SK-N-SH (cell line): ENCODE measurements around the gene EPHB2. TPM values are rescaled to one million over a fixed set of nuclear protein-coding genes. Genes with fewer than 3 reads are reported as not detected.

Experiments
- CTCF ChIA-PET: fragments of 300-600, 350-600 bp; formaldehyde crosslinking; extraction: SDS; loops from one replicate; lab custom pipeline; 2021; lab: Yijun Ruan, JAX
- POLR2A ChIA-PET: fragments of 350-600 bp; sonication (Branson Sonifier 250); formaldehyde crosslinking; extraction: SDS; loops from one replicate; lab custom pipeline; 2020; ENCODE audit warnings: antibody characterized with exemption, inconsistent platforms; lab: Yijun Ruan, JAX
- DNase-seq: peaks from one replicate; pipeline ENCODE4 v3.0.0; 2012
- H2AFZ ChIP-seq: fragments of 200-600 bp; sonication (generic); 2 replicates; pipeline ENCODE4 v1.8.1; 2016; ENCODE audit warnings: antibody characterized with exemption, mild to moderate bottlenecking, low read depth
- H3F3A ChIP-seq: fragments of 200-600 bp; sonication (generic); replicated peaks from 2 replicates; pipeline ENCODE3; 2016; ENCODE audit warnings: antibody characterized with exemption, mild to moderate bottlenecking; ENCODE audit not compliant: insufficient read depth
- H3K27ac ChIP-seq, 2 experiments: fragments of 200-500 bp in 1 of 2; fragments of 200-600 bp in 1 of 2; sonication (Bioruptor generic) in 1 of 2; sonication (generic), shearing (Covaris generic) in 1 of 2; 2 replicates each; pipeline versions ENCODE4 v1.5.1 to v1.6.1; 2014 to 2016; ENCODE audit warnings: low read depth in 2 of 2, inconsistent platforms in 1 of 2, low read length in 1 of 2, mild to moderate bottlenecking in 1 of 2, mixed read lengths in 1 of 2
- H3K27me3 ChIP-seq: fragments of 200-600 bp; sonication (generic), shearing (Covaris generic); 2 replicates; pipeline ENCODE4 v1.6.1; 2016; ENCODE audit warnings: mixed run types; ENCODE audit not compliant: insufficient read depth
- H3K36me3 ChIP-seq, 2 experiments: fragments of 200-500 bp in 1 of 2; fragments of 200-600 bp in 1 of 2; sonication (Bioruptor generic) in 1 of 2; sonication (generic) in 1 of 2; replicated peaks in 1 of 2; 2 replicates each; pipeline versions ENCODE3 to v1.5.1; 2014 to 2016; ENCODE audit warnings: low read length in 1 of 2, mild to moderate bottlenecking in 1 of 2; ENCODE audit not compliant: insufficient read depth in 2 of 2, control insufficient read depth in 1 of 2
- H3K4me1 ChIP-seq, 2 experiments: fragments of 200-500 bp in 1 of 2; fragments of 200-600 bp in 1 of 2; sonication (Bioruptor generic) in 1 of 2; sonication (generic), shearing (Covaris generic) in 1 of 2; 2 replicates each; pipeline versions ENCODE4 v1.5.1 to v1.6.1; 2014 to 2016; ENCODE audit warnings: low read depth in 1 of 2, low read length in 1 of 2, mixed run types in 1 of 2; ENCODE audit not compliant: insufficient read depth in 2 of 2, control insufficient read depth in 1 of 2
- H3K4me2 ChIP-seq: fragments of 200-600 bp; sonication (generic), shearing (Covaris generic); 2 replicates; pipeline ENCODE4 v1.6.1; 2017; ENCODE audit warnings: mixed run types
- H3K4me3 ChIP-seq, 2 experiments: fragments of 200-500 bp in 1 of 2; fragments of 200-600 bp in 1 of 2; sonication (Bioruptor generic) in 1 of 2; sonication (generic), shearing (Covaris generic) in 1 of 2; 2 replicates each; pipeline versions ENCODE4 v1.5.1 to v1.8.1; 2014 to 2016; ENCODE audit warnings: low read depth in 2 of 2, inconsistent platforms in 1 of 2, low read length in 1 of 2, mild to moderate bottlenecking in 1 of 2, mixed read lengths in 1 of 2, moderate library complexity in 1 of 2
- H3K79me2 ChIP-seq: fragments of 200-600 bp; sonication (generic); 2 replicates; pipeline ENCODE4 v1.8.1; 2017; ENCODE audit warnings: mild to moderate bottlenecking; ENCODE audit not compliant: insufficient read depth
- H3K9ac ChIP-seq: fragments of 200-600 bp; sonication (generic); 2 replicates; pipeline ENCODE4 v1.6.1; 2017; ENCODE audit warnings: mixed run types
- H3K9me2 ChIP-seq: fragments of 200-600 bp; sonication (generic); 2 replicates; pipeline ENCODE4 v1.6.1; 2017; ENCODE audit warnings: mixed run types
- H3K9me3 ChIP-seq: fragments of 200-600 bp; sonication (generic); 2 replicates; pipeline ENCODE4 v1.6.1; 2017; ENCODE audit warnings: mixed run types, mild to moderate bottlenecking, moderate library complexity
- H4K20me1 ChIP-seq: fragments of 200-600 bp; sonication (generic); 2 replicates; pipeline ENCODE4 v1.6.1; 2017; ENCODE audit warnings: mild to moderate bottlenecking, mixed run types; ENCODE audit not compliant: insufficient read depth
- CHD2 ChIP-seq: fragments of 150-350 bp; IDR thresholded peaks from 2 replicates; pipeline ENCODE4 v1.6.1; 2018; ENCODE audit warnings: low read length; ENCODE audit not compliant: partially characterized antibody
- EP300 ChIP-seq, 2 experiments: IDR thresholded peaks; 2 replicates each; pipeline versions ENCODE4 v1.4.0 to v1.6.1; 2012; ENCODE audit warnings: borderline replicate concordance in 1 of 2, low read depth in 1 of 2, low read length in 1 of 2
- FOSL2 ChIP-seq: IDR thresholded peaks from 2 replicates; pipeline ENCODE4 v1.4.0; 2012; ENCODE audit warnings: low read depth, mild to moderate bottlenecking, moderate library complexity, borderline replicate concordance
- FOXJ3 ChIP-seq: sonication (generic); formaldehyde crosslinking; IDR thresholded peaks from 2 replicates; pipeline ENCODE4 v1.5.1; 2020; ENCODE audit warnings: mild to moderate bottlenecking, missing genetic modification reagents
- JUND ChIP-seq: IDR thresholded peaks from 2 replicates; pipeline ENCODE4 v1.4.0; 2012
- MAX ChIP-seq: IDR thresholded peaks from 2 replicates; pipeline ENCODE4 v1.4.0; 2012; ENCODE audit warnings: low read depth
- NFIC ChIP-seq: IDR thresholded peaks from 2 replicates; pipeline ENCODE4 v1.4.0; 2012; ENCODE audit warnings: borderline replicate concordance
- PBX3 ChIP-seq: IDR thresholded peaks from 2 replicates; pipeline ENCODE4; 2012
- POLR2AphosphoS5 ChIP-seq: IDR thresholded peaks from 2 replicates; pipeline ENCODE4 v1.6.1; 2012; ENCODE audit warnings: low read depth, low read length
- RFX5 ChIP-seq: IDR thresholded peaks from 2 replicates; pipeline ENCODE4 v1.6.1; 2012; ENCODE audit warnings: mild to moderate bottlenecking, improper control_type of control experiment, low read length
- RXRA ChIP-seq: IDR thresholded peaks from 2 replicates; pipeline ENCODE4 v1.4.0; 2012; ENCODE audit warnings: low read depth, mild to moderate bottlenecking, borderline replicate concordance
- TCF12 ChIP-seq: IDR thresholded peaks from 2 replicates; pipeline ENCODE4 v1.4.0; 2012
- TEAD4 ChIP-seq: IDR thresholded peaks from 2 replicates; pipeline ENCODE4 v1.4.0; 2012; ENCODE audit warnings: mild to moderate bottlenecking, borderline replicate concordance; ENCODE audit not compliant: insufficient read depth
- USF1 ChIP-seq: IDR thresholded peaks from 2 replicates; pipeline ENCODE4 v1.4.0; 2012; ENCODE audit warnings: low read depth, borderline replicate concordance
- YY1 ChIP-seq: IDR thresholded peaks from 2 replicates; pipeline ENCODE4 v1.4.0; 2012; ENCODE audit warnings: low read depth, mild to moderate bottlenecking
- ZBTB33 ChIP-seq: IDR thresholded peaks from 2 replicates; pipeline ENCODE4 v1.4.0; 2012; ENCODE audit warnings: low read depth, borderline replicate concordance
- WGBS: methylation state at CpG from one replicate; pipeline ENCODE4 v1.1.6; 2017; ENCODE audit warnings: low lambda C conversion rate; 5-methylcytosine and 5-hydroxymethylcytosine counted together
- polyA plus RNA-seq, 3 experiments: library from polyadenylated mRNA; depleted of rRNA; stranded (reverse); fragments of >200 nt; gene quantifications; 2 replicates each; pipeline ENCODE4 v1.2.3, GENCODE V29; 2012

Gene EPHB2
- polyA plus RNA-seq, 1 of the 3 experiments (the other 2 are of a cell fraction): 25.2 TPM

- no peak for TF ChIP-seq FOSL2
- no peak for TF ChIP-seq USF1
- TF ChIP-seq RFX5: no peak
- TF ChIP-seq ZBTB33: no peak
- TF ChIP-seq MAX: no peak
- TF ChIP-seq CHD2: no peak
- TF ChIP-seq TEAD4: no peak
- TF ChIP-seq, all 33 proteins: peak for 0
- CTCF ChIA-PET: interaction anchor here (1.2 to 1.8 kb wide), 4 partner anchors 13 to 23 kb away, joined by 3 to 13 read pairs (median 6); no protein-coding TSS in a partner anchor
- no peaks in the 10 kb centered on the region for H3K79me2 ChIP-seq
- no peak overlapping the region for H3K4me3 ChIP-seq
- POLR2A ChIA-PET: no interaction called here
- 0 out of 4 replicates have a peak overlapping the region, but pooled peaks of 1 of the 2 experiments have one; percentile 74 for H3K27ac ChIP-seq
- H3K9me2 ChIP-seq: no peaks in the 10 kb centered on the region
- no peak for DNase-seq
- no peak overlapping the region for H3K4me2 ChIP-seq
- no peaks in the 10 kb centered on the region for H3K27me3 ChIP-seq
- no peak overlapping the region for H2AFZ ChIP-seq
- H3K4me1 ChIP-seq: peaks cover 6 to 8% of the 10 kb centered on the region in 2 experiments; a peak in 3 of 4 replicates
- H3K36me3 ChIP-seq: no peaks in the 10 kb centered on the region
- peaks cover 17% of the 10 kb centered on the region for H3F3A ChIP-seq
- H3K9ac ChIP-seq: no peak overlapping the region
- no peaks in the 10 kb centered on the region for H4K20me1 ChIP-seq
- H3K9me3 ChIP-seq: no peaks in the 10 kb centered on the region
These were observed 22.2 kb upstream of the EPHB2 start for GRCh38 chr1:22688466-22688865.

GRCh38 chr1:22689505-22689904, 21.1 kb upstream of the EPHB2 start:
- Histone ChIP-seq H3K4me3 (no peak overlapping the region), H3F3A (peaks cover 17% of the 10 kb centered on the region), H2AFZ (no peak overlapping the region), H3K9me2 (no peaks in the 10 kb centered on the region), H3K27me3 (no peaks in the 10 kb centered on the region), H3K9ac (peak overlapping the region; percentile 53; the same call in 1 of the 2 replicates), H3K79me2 (no peaks in the 10 kb centered on the region), H3K4me1 (peaks cover 6 to 8% of the 10 kb centered on the region in 2 experiments; a peak in 3 of 4 replicates), H3K4me2 (peak overlapping the region; percentile 49), H3K27ac (peak overlapping the region in 1 of 2 experiments; percentile 74; a peak in 2 of 4 replicates), H4K20me1 (no peaks in the 10 kb centered on the region), H3K36me3 (no peaks in the 10 kb centered on the region), H3K9me3 (no peaks in the 10 kb centered on the region)
- POLR2A ChIA-PET: no interaction called here
- peak; percentile 55; the same call in 1 of the 2 replicates for TF ChIP-seq MAX
- no peak for TF ChIP-seq FOXJ3 (CRISPR knock-in tag)
- peak; percentile 47; the same call in 1 of the 2 replicates for TF ChIP-seq TEAD4
- peak; percentile 16; the same call in 1 of the 2 replicates for TF ChIP-seq POLR2AphosphoS5
- peak; percentile 83 for TF ChIP-seq FOSL2
- TF ChIP-seq YY1: no peak
- TF ChIP-seq JUND: peak; percentile 80
- peak; percentile 30; the same call in 1 of the 2 replicates for TF ChIP-seq PBX3
- TF ChIP-seq EP300 (IDR thresholded peaks at IDR 0.05; ENCODE audit: borderline replicate concordance in 1 of 2, low read depth in 1 of 2, low read length in 1 of 2): peak in 1 of 2 experiments; percentile 70; a peak in 1 of 4 replicates
- peak; percentile 10; the same call in 1 of the 2 replicates for TF ChIP-seq RXRA
- peak; percentile 86 for TF ChIP-seq TCF12
- TF ChIP-seq CHD2: no peak
- TF ChIP-seq NFIC: peak; percentile 68
- DNase-seq: no peak
- WGBS: 17% methylated on average over 7 of the region's 11 CpGs
- CTCF ChIA-PET: interaction anchor here (3.0 to 3.7 kb wide), 2 partner anchors 15 to 173 kb away, joined by 9 to 19 read pairs; no protein-coding TSS in a partner anchor
